GM18498 (cell line): Measurements from ENCODE around the gene FLRT1.

Source experiments
- ATAC-seq: cut with Tn5 transposase; IDR thresholded peaks from one replicate; pipeline ENCODE4 v1.9.1; 2021; ENCODE audit warnings: mild to moderate bottlenecking, moderate library complexity; ENCODE audit not compliant: unreplicated experiment

Gene FLRT1, protein sequence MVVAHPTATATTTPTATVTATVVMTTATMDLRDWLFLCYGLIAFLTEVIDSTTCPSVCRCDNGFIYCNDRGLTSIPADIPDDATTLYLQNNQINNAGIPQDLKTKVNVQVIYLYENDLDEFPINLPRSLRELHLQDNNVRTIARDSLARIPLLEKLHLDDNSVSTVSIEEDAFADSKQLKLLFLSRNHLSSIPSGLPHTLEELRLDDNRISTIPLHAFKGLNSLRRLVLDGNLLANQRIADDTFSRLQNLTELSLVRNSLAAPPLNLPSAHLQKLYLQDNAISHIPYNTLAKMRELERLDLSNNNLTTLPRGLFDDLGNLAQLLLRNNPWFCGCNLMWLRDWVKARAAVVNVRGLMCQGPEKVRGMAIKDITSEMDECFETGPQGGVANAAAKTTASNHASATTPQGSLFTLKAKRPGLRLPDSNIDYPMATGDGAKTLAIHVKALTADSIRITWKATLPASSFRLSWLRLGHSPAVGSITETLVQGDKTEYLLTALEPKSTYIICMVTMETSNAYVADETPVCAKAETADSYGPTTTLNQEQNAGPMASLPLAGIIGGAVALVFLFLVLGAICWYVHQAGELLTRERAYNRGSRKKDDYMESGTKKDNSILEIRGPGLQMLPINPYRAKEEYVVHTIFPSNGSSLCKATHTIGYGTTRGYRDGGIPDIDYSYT

DNA sequence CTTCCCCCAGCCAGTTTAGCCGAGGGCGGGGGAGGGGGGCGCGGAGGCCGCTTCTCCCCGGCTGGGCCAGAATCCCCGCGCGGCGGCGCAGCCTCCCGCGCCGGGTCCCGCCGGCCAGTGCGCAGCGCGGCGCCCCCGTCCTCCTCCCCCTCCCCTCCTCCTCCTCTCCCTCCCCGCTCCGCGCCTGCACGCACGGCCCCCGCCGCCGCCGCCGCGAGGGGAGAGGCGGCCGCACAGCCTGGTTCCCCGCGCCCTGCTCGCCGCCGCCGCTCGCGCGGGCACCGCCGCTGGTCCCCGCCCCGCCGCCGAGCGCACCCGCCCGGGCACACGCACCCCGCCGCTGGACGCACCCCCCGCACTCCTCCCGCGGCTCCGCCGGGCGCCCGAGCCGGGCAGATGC is at the start of gene FLRT1:
Gene FLRT1, plus strand, starts transcription at position 356 of the 400 bp plus-strand sequence. CDS start 80,337 bp downstream, outside the sequence.
- ATAC-seq = no peak

DNA sequence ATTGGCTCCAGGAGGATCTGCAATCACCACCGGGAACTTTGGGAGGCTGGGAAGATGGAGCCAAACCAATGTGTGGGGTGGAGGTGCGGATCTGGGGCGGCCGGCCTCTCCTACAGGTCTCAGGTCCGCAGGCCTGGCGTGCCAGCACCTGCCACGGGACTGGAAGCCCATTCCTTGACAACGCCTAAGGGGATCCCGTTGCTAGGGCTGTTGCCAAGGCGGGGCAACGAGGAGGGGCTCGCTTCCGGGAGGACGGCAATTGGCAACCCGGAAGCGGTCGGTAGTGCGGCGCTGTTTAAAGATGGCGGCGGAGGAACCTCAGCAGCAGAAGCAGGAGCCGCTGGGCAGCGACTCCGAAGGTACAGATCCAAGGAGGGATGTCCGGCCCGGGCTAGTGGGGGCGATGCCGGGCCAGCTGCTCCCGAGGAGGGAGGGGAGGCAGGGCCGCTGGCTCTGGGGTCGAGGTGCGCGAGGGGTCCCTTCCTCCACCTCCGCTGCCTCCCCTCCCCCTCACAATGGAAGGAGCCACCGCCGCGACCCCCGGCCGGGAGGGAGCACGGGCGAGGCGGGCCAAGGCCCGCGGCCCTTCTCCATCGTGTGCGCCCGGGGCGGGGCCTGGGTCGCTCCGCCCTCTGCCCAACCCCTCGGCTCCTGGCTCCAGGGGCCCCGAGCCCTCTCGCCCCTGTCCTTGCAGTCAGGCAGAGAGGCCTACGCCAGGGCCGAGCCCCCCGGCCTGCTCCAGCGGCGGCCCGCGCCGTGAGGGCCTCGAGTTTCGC is 49.4 kb upstream of the FLRT1 start, which contains the start of gene OTUB1:
Gene OTUB1, plus strand, starts transcription at position 283 of the 776 bp plus-strand sequence. Its CDS starts 19 bp downstream, at position 302.
- peak; percentile 92 for ATAC-seq

DNA sequence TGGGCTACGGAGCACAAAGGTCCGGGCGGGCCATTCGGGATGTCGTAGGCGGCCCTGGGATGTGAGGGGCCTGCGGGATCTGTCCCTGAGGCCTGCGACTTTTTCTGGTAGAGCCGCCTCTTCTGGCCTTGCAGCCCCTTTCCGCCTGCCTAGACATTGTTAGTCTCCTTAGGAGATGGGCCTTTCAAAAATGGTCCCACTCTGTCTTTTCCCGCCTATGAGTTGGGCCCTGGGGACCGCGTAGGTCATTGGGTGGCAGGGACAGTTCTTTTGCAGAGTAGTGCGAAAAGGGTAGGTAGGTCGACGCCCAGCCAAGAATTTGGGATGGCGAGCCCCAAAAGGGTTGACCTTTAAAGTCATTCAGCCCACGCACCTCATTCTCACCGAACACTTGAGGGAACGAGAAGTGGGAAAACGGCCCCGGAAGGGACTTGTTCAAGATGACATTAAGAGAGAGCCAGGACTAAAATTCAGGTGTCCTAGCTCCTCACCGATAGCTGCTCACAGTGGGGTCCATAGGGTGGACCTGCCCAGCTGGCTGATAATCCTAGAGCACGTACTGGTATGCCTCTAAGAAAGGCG is 48.7 kb upstream of the FLRT1 start:
- no peak for ATAC-seq

DNA sequence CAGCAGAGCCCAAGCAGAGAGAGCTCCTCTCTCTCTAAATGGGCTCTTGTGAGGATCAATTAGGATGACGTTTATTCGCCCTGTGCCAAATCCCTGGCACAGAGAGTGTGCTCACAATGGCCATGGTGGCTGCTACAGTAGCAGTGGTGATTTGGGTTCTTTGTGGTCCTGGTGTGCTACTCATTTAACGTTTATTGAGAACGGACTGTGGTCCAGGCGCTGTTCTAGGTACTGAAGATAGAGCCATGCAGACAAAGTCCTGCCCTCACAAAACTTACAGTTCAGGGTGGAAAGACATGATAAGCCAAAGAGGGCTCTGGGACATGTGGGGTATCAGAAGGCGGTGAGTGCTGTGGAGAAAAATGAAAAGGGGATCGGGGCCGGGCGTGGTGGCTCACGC is 44.2 kb upstream of the FLRT1 start:
- ATAC-seq = no peak

DNA sequence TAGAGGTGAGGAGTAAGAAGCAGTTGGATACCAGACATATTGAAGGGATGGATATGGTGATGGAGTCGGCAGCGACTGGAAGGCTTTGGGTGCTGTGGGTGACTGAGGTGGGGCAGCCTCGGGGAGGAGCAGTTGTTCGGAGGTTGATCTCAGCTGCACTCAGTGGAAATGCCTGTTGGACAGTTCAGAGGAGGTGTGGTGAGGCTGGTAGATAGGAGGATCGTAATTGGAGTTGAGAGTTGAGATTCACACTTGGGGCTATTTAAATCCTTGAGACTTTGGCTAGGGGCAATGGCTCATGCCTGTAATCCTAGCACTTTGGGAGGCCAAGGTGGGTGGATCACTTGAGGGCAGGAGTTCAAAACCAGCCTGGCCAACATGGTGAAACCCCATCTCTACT is 42.6 kb upstream of the FLRT1 start:
- no peak for ATAC-seq

DNA sequence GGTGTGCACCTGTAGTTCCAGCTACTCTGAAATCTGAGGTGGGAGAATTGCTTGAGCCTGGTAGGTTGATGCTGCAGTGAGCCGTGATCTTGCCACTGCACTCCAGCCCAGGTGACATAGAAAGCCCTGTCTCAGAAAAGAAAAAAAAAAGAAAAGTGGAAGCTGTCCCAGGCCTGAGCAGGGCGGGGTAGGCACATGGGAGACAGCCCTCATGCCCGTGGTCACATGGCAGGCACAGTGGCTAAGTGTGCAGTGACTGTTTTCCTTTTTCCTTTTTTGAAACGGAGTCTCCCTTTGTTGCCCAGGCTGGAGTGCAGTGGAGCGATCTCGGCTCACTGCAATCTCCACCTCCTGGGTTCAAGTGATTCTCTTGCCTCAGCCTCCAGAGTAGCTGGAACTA is 41.7 kb upstream of the FLRT1 start:
- ATAC-seq = no peak

DNA sequence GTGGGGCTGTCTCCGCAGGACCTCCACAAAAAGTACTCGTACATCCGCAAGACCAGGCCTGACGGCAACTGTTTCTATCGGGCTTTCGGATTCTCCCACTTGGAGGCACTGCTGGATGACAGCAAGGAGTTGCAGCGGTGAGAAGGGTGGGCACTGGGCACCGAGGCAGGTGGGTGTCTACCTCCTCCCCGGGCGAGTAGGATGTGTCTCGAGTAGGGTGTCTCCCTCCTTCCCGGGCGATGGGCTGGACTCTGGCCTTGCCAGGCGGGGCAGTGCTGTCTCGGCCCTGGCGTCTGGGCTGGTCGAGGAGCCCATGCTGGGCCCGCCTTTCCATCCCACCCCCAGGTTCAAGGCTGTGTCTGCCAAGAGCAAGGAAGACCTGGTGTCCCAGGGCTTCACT is 39.2 kb upstream of the FLRT1 start:
- no peak for ATAC-seq

DNA sequence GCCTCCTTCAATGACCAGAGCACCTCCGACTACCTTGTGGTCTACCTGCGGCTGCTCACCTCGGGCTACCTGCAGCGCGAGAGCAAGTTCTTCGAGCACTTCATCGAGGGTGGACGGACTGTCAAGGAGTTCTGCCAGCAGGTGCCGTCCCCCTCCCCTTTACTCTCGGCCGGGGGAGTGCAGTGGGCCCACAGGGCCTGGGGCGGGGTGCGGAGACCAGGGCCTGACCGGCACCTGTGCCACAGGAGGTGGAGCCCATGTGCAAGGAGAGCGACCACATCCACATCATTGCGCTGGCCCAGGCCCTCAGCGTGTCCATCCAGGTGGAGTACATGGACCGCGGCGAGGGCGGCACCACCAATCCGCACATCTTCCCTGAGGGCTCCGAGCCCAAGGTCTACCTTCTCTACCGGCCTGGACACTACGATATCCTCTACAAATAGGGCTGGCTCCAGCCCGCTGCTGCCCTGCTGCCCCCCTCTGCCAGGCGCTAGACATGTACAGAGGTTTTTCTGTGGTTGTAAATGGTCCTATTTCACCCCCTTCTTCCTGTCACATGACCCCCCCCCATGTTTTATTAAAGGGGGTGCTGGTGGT is 38.5 kb upstream of the FLRT1 start:
- ATAC-seq = no peak

DNA sequence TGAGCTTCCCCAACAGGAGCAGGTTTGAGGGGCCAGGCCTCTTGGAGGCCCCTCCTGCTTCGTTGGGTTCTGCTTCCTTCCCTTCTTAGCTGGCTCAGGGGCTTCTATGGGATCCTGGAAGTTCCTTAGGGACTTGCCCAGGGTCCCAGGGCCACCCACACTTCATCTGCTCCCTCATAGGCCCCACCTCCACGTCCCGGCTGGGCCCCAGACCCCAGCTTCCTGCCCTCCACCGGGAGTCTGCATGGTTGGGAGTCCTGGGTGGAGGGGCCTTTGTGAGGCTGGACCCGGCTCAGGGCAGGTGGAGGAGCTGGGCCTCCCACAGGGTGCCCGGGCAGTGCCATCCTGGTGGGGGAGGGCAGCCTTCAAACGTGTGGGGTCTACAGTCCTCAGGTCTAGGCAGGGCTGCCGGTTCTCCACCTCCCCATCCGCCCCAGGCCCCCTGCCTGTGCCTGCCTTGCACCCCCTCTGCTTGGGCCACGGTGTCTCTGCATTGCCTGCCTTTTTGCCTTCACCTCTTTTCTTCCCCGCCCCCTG is 37.9 kb upstream of the FLRT1 start:
- no peak for ATAC-seq

DNA sequence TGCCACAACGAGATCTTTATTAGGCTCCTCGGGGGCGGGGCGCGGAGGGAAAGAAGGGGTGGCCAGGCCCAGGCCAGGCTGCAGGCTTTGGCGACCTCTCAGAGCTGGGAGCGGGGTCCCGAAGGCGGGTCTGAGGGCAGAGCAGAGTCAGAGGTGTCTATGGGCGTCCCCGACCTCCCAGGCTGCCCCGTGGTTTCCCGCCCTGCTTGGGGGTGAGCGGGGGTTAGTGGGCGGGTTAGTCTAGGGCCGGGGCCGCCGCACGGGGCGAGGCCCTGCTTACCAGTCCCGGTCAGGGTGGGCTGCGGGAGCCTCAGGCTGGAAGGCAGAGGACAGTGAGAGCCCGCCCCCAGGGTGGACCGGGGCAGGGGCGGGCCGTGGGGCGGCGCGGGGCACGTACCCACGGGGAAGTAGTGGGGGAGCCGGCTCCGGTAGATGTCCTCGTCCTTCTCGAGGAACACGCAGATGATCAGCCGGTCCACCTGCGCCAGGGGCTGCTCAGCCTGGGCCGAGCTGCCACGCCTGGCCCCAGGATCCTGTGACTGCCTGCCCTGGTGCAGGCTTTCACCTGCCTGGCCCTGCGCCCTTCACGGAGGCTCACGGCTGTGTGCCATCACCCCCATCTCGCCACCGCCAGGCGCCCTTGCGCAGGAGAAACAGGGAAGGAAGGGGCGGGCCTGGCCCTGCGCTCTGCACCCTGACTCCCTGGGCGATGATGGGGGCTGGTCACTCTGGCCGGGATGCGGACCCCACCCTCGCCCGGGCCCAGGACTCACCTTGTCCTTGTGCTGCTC is 37.0 kb upstream of the FLRT1 start:
- no peak for ATAC-seq

DNA sequence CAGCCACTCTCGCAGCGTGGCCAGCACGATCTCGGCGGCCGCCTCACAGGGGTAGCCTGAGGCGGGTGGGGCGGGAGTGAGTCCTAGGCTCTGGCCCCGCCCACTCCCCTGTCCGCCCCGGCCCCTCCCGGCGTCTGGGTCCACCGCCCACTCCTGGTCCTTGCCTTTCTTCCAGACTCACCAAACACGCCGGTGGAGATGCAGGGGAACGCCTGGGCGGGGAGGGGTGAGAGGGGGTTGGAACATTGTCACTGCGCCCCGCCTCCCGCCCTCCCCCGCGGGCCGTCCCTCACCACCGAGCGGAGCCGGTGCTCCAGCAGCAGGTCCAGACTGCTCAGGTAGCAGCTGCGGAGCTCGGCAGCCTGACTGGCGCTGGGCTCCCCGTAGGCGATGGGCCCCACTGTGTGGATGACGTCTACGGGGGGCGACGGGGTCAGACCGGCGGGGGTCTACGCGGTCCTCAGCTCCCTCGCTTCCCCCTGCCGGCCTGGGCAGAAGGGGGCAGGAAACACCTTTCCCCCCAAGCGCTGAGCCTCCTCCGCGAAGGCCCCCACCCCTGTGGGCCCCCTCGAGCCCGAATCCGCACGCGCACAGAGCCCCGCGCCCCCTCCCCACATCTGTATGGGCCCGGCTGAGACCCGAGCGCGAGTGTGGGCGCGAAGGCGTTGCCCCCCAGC is 36.2 kb upstream of the FLRT1 start:
- ATAC-seq = no peak

DNA sequence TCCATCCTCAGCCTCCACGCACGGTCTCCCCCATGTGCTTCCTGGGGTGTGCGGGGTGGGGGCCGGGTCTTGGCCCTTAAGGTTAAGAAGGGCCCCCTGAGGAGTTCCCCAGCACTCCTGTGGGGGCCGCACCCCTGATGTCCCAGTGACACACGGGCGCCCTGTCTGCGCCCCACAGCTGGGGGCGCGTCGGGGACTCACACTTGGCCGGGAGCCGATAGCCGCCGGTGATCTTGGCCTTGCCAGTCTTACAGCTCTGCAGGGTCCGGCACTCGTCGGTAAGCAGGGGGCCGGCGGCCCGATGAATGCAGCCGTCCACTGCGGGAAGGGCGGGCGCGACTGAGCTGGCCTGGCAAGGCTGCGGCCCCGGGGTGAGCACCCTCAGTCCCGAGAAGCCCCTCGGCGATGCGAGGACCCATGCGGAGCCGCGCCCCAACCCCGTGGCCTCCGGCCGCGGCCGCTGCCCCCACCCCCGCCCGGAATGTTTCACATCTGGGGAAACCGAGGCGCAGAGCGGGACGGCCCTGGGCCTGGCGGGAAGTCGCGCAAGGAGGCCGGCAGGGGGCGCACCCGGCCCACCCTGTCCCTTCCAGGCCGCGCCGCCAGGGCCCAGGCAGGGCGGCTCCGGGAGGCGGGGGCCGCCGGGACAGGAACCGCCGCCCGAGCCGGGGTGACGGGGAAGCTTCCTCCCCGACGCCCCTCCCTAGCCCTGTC is 35.5 kb upstream of the FLRT1 start:
- no peak for ATAC-seq

DNA sequence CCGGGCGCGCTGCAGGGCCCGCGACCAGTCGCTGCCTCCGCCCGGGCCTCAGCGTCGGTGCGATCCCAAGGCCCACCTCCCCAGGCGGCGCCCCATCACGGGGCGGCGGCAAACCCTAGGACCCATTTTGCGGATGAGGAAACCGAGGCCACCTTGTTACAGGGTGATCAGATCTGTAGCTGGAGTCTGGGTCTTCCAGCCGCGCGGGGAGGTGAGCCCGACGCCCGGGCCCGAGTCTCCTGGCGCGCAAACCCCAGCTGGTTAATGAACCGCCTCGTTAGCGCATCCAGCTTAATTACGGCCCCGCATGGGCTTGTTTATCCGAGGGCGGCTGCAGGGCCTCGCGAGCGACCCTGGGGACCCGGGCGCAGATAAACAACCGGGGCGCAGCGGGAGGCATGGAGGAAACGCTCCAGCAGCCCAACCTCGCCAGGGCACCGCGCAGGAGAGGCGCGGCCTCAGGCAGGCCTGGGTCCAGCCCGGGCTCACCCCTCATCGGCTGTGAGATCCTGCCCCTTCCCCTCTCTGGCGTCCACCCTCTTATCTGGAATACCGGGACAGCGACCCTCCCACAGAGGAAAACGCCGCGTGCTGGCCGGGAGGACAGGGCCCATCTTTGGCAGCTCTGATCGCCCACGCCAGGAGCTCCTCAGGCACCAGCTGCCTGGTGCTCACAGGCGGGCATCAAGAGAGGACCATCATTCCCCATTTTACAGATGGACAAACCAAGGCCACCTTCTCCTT is 34.8 kb upstream of the FLRT1 start:
- no peak for ATAC-seq

DNA sequence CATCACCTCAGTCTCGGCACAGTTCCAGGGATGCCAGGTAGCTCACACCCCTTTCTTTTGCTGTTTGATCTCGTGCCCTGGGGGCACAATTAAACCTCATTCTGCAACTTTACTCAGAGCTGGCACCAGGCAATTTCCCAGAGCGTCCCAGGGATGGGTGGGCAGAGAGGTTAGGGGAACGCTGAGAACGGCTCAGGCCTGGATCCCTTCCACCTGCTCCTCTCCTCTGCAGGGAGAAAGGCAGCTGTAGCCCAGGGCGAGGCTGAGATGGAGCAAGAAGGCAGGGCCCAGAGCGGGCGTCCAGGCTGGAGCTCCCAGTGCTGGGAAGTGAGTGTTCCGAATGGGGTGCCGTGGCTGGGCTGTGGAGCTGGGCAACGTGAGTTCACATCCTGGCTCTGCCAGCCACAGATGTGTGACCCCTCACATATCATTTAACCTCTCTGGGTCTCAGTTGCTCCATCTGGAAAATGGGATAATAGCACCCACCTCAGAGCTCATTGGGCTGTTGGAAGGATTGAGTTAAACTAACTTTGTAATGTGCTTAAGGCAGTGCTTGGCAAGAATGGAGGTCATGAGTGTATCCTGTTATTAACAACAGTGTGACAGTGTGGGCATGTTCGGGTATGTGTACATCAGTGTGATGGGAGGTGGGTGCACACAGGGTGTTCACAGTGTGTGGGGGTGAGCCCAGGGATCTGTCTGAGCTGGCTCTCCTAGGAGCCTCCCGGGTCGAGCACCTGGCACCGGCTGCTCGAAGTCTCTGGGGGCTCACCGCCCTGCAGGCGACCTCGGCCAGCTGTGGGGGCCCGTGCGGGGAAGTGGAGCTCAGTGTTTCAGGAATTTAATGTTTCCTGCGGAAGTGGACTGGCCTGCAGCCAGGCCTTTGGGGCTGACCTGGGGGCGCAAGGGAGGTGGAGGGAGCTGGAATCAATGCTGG is 34.0 kb upstream of the FLRT1 start:
- ATAC-seq = no peak

DNA sequence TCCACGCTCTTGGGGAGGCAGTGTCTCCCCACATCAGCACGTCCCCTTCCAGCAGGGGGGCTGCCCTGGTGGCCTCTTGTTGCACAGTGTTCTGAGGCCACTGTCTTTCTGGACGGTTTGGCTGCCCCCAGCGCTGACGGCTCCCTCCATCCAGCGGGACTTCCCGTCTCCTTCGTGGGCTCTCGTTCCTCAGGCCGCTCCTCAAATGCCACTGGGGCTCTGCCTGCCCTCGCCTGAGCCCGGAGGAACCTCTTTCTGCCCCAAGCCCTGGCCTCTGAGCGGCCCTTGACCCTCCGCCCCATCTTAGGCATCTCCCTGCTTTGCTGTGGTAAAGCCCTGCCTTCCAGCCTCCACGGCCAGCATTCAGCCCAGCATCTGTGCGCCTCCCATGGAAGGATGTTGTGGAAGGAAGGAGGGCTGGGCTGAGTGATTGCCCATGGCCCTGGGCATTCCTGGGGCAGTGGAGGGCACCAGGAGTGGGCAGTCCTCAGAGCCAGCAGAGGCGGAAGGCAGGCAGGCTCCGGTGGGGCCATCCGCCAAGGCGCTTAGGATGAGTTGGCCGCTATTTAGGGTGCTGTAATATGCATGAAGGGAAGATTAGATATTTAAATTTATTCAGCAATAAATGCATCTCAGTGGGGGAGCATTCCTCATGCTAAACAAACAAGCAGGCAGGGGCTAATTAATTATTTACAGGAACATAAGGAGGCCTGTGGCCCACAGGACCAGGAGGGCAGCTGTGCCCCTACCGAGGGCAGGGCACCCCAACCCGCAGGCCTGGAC is 31.7 kb upstream of the FLRT1 start:
- no peak for ATAC-seq

DNA sequence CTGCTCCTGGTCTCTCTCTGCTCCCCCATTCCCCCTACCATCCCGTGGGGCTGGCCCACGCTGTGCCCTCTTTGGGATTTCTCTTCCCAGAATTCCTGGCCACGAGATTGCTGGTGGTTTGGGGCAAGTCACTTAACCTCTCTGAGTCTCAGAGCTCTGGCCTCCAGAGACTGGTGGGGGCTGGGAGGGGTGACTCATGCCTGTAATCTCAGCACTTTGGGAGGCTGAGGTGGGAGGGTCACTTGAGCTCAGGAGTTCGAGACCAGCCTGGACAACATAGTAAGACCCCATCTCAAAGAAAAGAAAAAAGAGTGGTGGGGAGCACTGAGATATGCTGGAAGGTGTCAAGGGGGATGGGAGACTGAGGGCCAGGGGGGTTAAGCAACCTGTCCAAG is 31.1 kb upstream of the FLRT1 start:
- no peak for ATAC-seq
